ENCODE measurements around the gene ADORA3. TPM values are rescaled to one million over a fixed set of nuclear protein-coding genes. Genes with fewer than 3 reads are reported as not detected.
A peak's percentile ranks its signal among the peaks of the same experiment; 100 is the strongest.

The ADORA3 gene
- total RNA-seq, 1 experiment from 2014 or later = not detected

GRCh38 chr1:111509997-111510375, 6.6 kb upstream of the ADORA3 start:
- no peak for DNase-seq (ENCODE audit: extremely low read depth, low read depth)

DNA sequence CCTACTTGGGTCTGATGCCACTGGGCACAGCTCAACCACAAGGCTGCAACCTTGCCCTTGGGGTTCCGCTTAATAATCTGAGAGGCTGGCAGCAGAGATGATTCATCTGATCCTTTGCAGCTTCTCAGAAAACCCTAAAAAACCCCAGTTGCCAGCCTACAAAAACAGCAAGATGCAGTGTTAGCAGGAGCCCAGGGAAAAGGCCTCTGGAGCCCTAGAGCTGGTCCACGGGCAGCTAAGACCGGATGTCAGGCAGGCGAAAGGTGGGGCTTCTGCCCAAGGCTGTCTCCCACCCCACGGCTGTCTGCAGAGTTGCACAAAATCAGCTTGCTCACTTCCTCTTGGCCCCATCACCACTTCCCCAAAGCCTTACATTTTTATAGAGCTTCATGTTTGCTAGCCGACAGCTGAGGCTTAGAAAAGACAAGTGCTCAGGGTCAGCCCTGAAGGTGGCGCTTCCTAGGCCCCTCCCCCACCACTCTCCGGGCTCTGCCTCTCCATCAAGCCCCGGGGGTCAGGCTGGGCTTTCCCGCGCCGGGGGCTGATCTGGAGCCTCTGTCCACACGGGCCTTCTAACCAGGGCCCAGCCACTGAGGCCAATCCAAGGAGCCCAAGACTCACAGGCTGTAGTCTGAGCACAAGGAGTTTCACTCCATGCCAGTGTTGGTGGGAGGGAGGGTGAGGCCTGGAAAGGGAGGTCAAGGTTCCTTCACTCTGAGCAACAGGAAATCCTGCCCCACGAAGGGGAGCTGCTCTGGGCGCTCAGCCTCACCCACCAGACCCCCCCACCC, 4.2 kb upstream of the ADORA3 start:
- peak; percentile 36 for DNase-seq (ENCODE audit: extremely low read depth, low read depth)

DNA sequence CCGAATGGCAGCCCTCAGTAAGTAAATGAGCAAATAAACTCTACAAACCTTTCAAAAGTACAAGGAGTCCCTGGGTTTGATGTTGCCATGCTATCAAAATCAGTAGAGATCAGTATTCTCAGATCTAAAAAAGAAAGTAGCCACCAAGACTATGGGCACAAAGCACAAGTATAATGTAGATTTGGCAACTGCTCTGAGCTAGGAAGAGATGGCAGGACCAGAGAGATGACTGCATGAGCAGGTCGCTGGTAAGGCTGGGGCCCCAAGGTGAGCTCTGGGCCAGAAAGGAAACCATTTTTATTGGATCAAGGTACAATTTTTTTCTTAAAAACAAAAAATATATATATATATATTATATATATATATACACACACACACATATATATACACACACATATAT, 3.1 kb upstream of the ADORA3 start:
- no peak for DNase-seq (ENCODE audit: extremely low read depth, low read depth)

- DNase-seq (ENCODE audit: extremely low read depth, low read depth) = no peak
Measured at GRCh38 chr1:111505641-111506119, 2.2 kb upstream of the ADORA3 start.

DNA sequence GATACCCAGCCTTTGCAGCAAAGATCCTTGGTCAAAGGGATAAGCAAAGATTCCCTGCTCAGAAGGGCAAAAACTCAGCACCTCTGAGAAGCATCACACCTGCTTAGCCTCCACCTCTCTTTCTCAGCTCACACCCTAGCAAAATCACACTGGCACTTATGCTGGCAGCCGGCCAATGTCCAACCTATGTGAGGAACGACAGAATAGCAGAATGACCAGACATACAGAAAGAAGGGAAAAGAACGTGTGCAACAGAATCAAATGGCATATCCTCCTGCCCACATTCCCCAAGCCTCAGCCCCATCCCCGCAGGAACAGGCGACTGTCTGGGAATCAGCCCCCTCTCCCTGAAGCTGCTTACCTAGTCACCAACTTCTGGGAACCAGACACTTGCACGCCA, 664 bp upstream of the ADORA3 start:
- no peak for DNase-seq (ENCODE audit: extremely low read depth, low read depth)

DNA sequence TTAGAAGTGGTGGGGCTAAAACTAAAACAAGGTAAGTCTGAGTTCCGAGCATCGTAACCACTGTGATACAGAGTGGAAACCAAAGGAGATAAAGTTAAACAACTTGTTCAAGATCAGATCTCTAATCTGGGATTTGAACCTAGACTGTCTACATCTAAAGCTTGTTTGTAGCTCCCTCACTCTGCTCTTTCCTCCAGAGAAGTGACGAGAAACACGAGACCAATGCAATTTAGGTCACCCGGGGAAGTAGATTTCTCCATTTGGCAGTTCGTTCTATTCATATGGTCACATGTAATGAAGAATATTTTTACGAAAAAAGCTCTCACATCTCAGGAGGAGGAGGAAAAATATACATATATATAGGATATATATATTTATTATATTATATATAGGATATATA, 1.8 kb downstream of the ADORA3 start:
- DNase-seq (ENCODE audit: extremely low read depth, low read depth) = no peak

DNA sequence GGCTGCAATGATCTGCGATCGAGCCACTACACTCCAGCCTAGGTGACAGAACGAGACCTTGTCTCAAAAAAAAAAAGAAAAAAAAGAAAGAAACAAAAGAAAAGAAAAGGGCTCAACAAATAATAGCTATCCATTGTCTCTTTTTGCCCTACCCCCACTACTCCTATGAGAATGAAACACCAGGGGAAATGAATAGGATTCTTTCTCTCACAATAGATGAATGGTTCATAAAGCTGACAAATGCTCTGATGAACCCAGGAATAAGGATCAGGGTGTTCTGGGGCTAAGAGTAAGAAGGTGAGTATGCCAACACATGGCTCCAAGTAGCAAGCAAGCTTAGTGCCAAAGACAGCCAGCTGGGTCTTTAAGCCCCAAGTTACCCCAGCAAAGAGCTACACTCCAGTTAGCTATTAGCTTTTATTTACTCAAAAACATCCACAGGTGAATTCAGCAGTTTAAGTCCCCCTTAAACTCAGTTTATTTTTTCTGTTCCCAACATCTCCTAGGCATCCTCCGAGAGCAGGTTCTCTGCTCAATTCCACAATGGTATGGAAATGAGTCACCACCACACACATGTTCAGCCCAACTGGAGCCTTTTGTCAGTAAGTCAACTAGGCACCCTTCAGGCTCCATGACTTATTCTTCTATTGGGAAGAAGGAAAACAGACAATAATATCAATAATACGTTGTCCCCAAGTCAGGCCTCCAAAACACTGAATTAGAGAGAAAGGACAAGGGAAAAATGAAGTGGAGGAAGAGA, 4.2 kb downstream of the ADORA3 start:
- no peak for DNase-seq (ENCODE audit: extremely low read depth, low read depth)

GRCh38 chr1:111497592-111497991, 5.8 kb downstream of the ADORA3 start:
- no peak for DNase-seq (ENCODE audit: extremely low read depth, low read depth)

DNA sequence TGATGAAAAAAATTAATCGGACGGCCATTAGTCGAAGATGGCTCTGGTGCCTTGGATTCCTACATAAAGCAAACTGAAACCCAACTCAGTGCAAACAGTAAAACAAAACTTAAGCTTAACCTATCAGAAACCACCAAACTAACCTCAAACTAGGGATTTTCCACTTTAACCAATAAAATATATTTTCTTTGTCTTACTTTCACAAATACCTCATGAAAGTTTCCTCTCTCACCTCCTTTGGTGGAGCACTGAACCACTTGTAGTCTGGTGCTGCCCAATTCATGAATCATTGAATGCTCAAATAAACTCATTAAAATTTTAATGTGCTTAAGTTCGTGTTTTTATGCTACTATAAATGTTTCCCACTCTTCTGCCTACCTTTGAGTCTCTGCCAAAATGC, 7.0 kb downstream of the ADORA3 start:
- no peak for DNase-seq (ENCODE audit: extremely low read depth, low read depth)

DNA sequence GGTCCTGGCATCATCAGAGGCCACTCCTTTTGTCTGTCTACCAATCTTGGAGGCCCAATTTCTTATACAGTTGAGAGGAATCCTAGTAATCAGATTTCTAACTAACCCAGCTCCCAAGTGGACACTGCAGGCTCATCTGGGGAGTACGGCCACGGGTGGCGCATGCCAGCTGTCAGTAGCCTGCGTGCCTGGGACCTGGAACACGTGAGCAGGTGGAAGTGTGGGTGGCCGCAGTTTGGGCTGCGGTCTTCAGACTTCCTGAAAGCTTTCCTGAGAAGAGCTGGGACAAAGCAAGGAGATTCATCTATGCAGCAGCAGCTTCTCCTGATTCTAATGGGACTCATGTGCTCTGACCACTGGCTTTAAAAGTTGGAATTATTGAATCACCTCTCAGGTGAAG, 12.4 kb downstream of the ADORA3 start:
- no peak for DNase-seq (ENCODE audit: extremely low read depth, low read depth)

- DNase-seq (ENCODE audit: extremely low read depth, low read depth) = no peak
Measured at GRCh38 chr1:111490220-111490619, 13.2 kb downstream of the ADORA3 start.

- no peak for DNase-seq (ENCODE audit: extremely low read depth, low read depth)
Measured at GRCh38 chr1:111489604-111490003, 13.8 kb downstream of the ADORA3 start.

DNA sequence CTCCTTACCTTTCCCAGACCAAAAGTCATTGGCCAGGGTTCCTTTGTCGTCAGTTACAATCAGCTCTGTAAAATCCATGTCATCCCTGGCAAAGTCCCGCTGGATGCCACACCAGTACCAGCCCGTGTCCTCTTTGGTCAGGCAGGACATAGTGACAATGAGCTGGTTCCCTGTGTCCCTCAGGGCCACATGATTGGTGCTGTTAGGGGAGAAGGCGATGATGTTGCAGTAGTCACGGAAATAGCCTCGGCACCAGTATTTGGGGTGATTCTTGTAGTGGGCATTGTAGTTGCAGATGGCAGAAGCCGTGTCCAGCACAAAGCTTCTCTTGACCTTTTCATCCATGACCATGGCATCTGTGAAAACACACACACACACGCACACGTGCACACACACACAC, 14.8 kb downstream of the ADORA3 start:
- DNase-seq (ENCODE audit: extremely low read depth, low read depth) = no peak

GRCh38 chr1:111487133-111487532, 16.3 kb downstream of the ADORA3 start:
- DNase-seq (ENCODE audit: extremely low read depth, low read depth) = no peak

DNA sequence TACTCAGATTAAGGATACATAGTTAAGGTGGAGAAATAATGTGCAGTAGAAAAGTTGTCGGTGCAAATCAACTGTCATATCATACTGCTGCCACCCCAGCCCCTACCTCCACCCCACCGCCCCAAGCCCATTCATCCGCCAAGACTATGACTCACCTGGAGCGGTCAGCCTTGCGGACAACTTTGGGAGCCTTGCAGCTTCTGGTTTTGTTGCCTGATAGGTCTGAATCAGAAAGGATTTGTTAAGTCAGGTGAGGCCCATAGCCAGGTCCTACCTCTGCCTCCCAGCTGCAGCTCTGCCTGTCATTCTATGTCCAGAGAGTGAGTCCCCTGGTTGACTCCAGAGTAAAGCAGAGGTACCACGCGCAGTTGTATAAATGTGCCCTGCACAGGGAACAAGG, 17.0 kb downstream of the ADORA3 start:
- no peak for DNase-seq (ENCODE audit: extremely low read depth, low read depth)

DNA sequence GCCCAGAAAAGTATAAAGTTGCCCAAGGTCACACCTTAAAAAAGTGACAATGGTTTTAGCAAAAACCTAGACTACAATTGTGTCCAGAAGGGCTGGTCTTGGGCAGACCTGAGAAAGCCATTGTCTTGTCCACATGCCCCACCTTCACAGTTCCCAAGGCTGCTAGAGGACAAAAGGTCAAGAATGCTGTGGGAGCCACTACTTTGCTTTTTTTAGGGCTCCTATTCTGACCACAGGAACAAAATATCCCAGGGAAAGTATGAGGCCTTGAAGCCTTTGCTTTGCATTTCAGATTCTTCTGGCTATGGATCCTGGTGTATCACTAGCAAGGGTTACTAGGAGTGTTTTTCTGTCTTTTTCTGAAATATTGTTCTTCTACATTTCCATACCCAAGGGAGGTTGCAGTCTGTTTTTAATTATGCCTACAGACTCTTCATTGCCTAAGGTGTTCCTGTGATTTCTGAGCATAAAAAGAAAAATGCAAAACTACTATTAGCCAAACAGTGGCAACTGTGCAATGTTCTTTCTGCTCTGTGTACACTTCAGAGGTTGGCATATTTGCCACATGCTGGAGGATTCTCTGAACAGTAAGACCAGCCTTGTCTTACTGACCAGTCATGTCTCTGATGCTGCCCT, 18.9 kb downstream of the ADORA3 start:
- DNase-seq (ENCODE audit: extremely low read depth, low read depth) = no peak

- DNase-seq (ENCODE audit: extremely low read depth, low read depth) = no peak
Measured at GRCh38 chr1:111483876-111484275, 19.6 kb downstream of the ADORA3 start.

DNA sequence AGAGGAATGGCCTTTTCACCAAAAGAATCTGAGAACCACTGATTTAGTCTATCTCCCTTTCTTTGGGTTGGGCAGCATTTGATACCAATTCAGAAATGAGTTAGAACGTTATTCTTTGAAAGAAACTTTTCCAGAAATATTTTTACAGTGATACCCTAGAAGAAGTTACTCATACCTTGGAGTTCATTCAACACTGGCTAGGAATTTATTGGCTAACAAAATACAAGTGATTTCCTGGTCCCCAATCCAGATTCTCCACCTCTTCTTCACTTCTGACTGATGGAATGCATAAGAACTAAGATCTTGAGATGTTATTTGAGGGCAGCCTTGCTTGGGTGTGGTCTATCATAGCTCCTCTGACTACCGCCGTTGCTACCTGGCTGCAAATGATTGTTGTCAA, 20.3 kb downstream of the ADORA3 start:
- DNase-seq (ENCODE audit: extremely low read depth, low read depth) = no peak

DNA sequence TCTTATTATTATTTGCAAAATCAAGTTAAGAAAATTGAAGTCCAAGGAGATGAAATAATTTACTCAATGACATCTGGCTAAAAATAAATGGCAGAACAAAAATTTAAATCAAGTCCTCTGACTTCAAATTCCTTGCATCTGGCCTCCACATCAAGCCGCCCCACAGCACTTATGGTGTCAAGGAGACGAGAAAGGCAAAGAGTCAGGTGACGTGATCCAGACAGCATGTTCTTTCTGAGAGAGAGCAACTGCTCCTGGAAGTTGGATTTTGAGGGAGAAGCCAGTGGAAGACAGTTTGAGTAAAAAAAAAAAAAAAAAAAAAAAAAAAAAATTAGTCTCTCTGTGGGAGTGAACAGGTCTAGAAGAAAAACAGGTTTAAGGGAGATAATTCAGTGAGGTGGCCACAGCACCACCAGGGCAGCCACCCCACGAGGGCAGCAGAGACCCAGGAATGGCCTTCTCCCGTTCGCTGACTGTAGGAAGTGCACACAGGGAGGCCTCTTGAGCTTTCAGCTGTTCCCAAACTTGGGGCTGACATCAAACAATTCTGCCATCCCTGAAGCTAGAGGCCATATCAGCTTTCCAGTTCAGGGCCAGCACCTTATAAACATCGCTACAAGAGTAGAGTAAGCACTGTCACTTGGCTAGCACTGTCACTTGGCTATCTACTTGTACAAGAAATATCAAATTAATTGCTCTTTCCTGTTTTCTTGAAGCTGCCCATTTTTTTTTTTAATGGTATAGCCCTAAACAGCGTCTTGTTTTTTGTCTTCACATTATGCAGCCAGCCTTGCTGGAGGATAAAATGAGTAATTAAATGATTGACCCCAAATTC, 21.8 kb downstream of the ADORA3 start:
- peak; percentile 35 for DNase-seq (ENCODE audit: extremely low read depth, low read depth)

GRCh38 chr1:111480674-111481073, 22.8 kb downstream of the ADORA3 start:
- DNase-seq (ENCODE audit: extremely low read depth, low read depth) = no peak

Measured in NCI-H460 (cell line).